IMR-90 (cell line): Measurements from ENCODE around the gene ZFHX3. TPM values are rescaled to one million over a fixed set of nuclear protein-coding genes. Genes with fewer than 3 reads are reported as not detected.
A peak's percentile ranks its signal among the peaks of the same experiment; 100 is the strongest.

Experiments used
- ATAC-seq: fragments of 200-7000 bp; cut with Tn5 transposase; 2 replicates; pipeline ENCODE4 v1.9.1; 2020; ENCODE audit warnings: low read depth, mild to moderate bottlenecking, moderate library complexity
- BruUV-seq: library from RNA; stranded (reverse); fragments of 400-500 nt; replicated peaks from 2 replicates; lab custom pipeline; 2021; lab: Mats Ljungman, UMichigan
- CTCF ChIA-PET: fragments of 300-600 bp; formaldehyde crosslinking; extraction: SDS; loops from one replicate; lab custom pipeline; 2021; ENCODE audit warnings: antibody characterized with exemption; lab: Yijun Ruan, JAX
- POLR2A ChIA-PET: fragments of 300-600 bp; sonication (Branson Sonifier 250); formaldehyde crosslinking; loops from one replicate; lab custom pipeline; 2022; ENCODE audit warnings: antibody characterized with exemption; ENCODE audit not compliant: unreplicated experiment; lab: Charles Lee
- DNase-seq: peaks from one replicate; pipeline ENCODE4 v3.0.0; 2013
- H2AFZ ChIP-seq: replicated peaks from 2 replicates; pipeline ENCODE3; 2013; ENCODE audit warnings: low read length, mild to moderate bottlenecking; ENCODE audit not compliant: poor library complexity
- H2AK5ac ChIP-seq: 2 replicates; pipeline ENCODE4 v1.6.1; 2013; ENCODE audit warnings: low read depth, low read length, inconsistent platforms
- H2AK9ac ChIP-seq: replicated peaks from 2 replicates; pipeline ENCODE3; 2013; ENCODE audit warnings: mild to moderate bottlenecking, low read depth, low read length, moderate library complexity; ENCODE audit not compliant: poor library complexity
- H2BK120ac ChIP-seq: 2 replicates; pipeline ENCODE4 v1.6.1; 2013; ENCODE audit warnings: low read depth, low read length, inconsistent platforms
- H2BK15ac ChIP-seq: 3 replicates; pipeline ENCODE4 v1.6.1; 2013; ENCODE audit warnings: low read depth, low read length, inconsistent platforms
- H2BK20ac ChIP-seq: 2 replicates; pipeline ENCODE4 v1.6.1; 2013; ENCODE audit warnings: low read depth, mild to moderate bottlenecking, inconsistent platforms, low read length, moderate library complexity
- H2BK5ac ChIP-seq: 2 replicates; pipeline ENCODE4 v1.6.1; 2013; ENCODE audit warnings: mild to moderate bottlenecking, low read depth, low read length, inconsistent platforms; ENCODE audit not compliant: poor library complexity, severe bottlenecking
- H3K14ac ChIP-seq: replicated peaks from 2 replicates; pipeline ENCODE4 v1.6.1; 2013; ENCODE audit warnings: low read depth, low read length, inconsistent platforms
- H3K18ac ChIP-seq: 2 replicates; pipeline ENCODE4 v1.6.1; 2013; ENCODE audit warnings: low read depth, low read length, control low read depth
- H3K23ac ChIP-seq: 2 replicates; pipeline ENCODE4 v1.6.1; 2013; ENCODE audit warnings: low read depth, low read length, inconsistent platforms
- H3K27ac ChIP-seq: 2 replicates; pipeline ENCODE4 v1.5.1; 2013; ENCODE audit warnings: mild to moderate bottlenecking, control low read depth, low read length; ENCODE audit not compliant: insufficient read depth
- H3K27me3 ChIP-seq: 2 replicates; pipeline ENCODE4 v1.6.1; 2013; ENCODE audit warnings: low read length; ENCODE audit not compliant: control insufficient read depth, insufficient read depth
- H3K36me3 ChIP-seq: 2 replicates; pipeline ENCODE4 v1.6.1; 2013; ENCODE audit warnings: low read length, mixed read lengths; ENCODE audit not compliant: control insufficient read depth, insufficient read depth
- H3K4ac ChIP-seq: 2 replicates; pipeline ENCODE4 v1.6.1; 2013; ENCODE audit warnings: low read depth, low read length, inconsistent platforms
- H3K4me1 ChIP-seq: 2 replicates; pipeline ENCODE4 v1.6.1; 2013; ENCODE audit warnings: low read length, mixed read lengths; ENCODE audit not compliant: control insufficient read depth, insufficient read depth
- H3K4me2 ChIP-seq: 2 replicates; pipeline ENCODE4 v1.6.1; 2013; ENCODE audit warnings: low read depth, mild to moderate bottlenecking, control low read depth, low read length, moderate library complexity
- H3K4me3 ChIP-seq: 2 replicates; pipeline ENCODE4 v1.5.1; 2013; ENCODE audit warnings: low read depth, mild to moderate bottlenecking, control low read depth, low read length, moderate library complexity; ENCODE audit not compliant: insufficient read depth
- H3K56ac ChIP-seq: 2 replicates; pipeline ENCODE4 v1.6.1; 2013; ENCODE audit warnings: low read length, inconsistent platforms; ENCODE audit not compliant: insufficient read depth; ENCODE audit errors: extremely low read depth
- H3K79me1 ChIP-seq, 2 experiments: 2 replicates each; pipeline ENCODE4 v1.6.1; 2013; ENCODE audit warnings: low read length in 2 of 2, inconsistent platforms in 1 of 2, low read depth in 1 of 2
- H3K9ac ChIP-seq: 2 replicates; pipeline ENCODE4 v1.6.1; 2013; ENCODE audit warnings: low read depth, low read length, control low read depth
- H3K9me1 ChIP-seq: 2 replicates; pipeline ENCODE4 v1.6.1; 2013; ENCODE audit warnings: low read length, inconsistent platforms; ENCODE audit not compliant: insufficient read depth
- H3K9me3 ChIP-seq: 2 replicates; pipeline ENCODE4 v1.6.1; 2013; ENCODE audit warnings: low read length; ENCODE audit not compliant: control insufficient read depth, insufficient read depth
- H4K20me1 ChIP-seq: 2 replicates; pipeline ENCODE4 v1.6.1; 2013; ENCODE audit warnings: low read length, inconsistent platforms; ENCODE audit not compliant: insufficient read depth
- H4K5ac ChIP-seq: 2 replicates; pipeline ENCODE4 v1.6.1; 2013; ENCODE audit warnings: mild to moderate bottlenecking, low read depth, low read length, control low read depth
- H4K8ac ChIP-seq, 2 experiments: 2 replicates each; pipeline ENCODE4 v1.6.1; 2013; ENCODE audit warnings: low read depth in 2 of 2, low read length in 2 of 2, control low read depth in 1 of 2, inconsistent platforms in 1 of 2
- H4K91ac ChIP-seq: 2 replicates; pipeline ENCODE4 v1.6.1; 2013; ENCODE audit warnings: low read depth, low read length, inconsistent platforms; ENCODE audit not compliant: insufficient read depth
- BHLHE40 ChIP-seq: fragments of 150-350 bp; IDR thresholded peaks from 2 replicates; pipeline ENCODE4 v1.6.1; 2016; ENCODE audit warnings: mild to moderate bottlenecking, low read depth, low read length
- CEBPB ChIP-seq: IDR thresholded peaks from 2 replicates; pipeline ENCODE4 v1.6.1; 2012; ENCODE audit warnings: low read depth, low read length, improper control_type of control experiment
- CHD1 ChIP-seq: IDR thresholded peaks from 2 replicates; pipeline ENCODE4 v1.6.1; 2012; ENCODE audit warnings: low read depth, low read length, improper control_type of control experiment
- FOS ChIP-seq: fragments of 150-350 bp; IDR thresholded peaks from 2 replicates; pipeline ENCODE4 v1.6.1; 2016; ENCODE audit warnings: low read depth, low read length
- MAFK ChIP-seq: IDR thresholded peaks from 2 replicates; pipeline ENCODE4 v1.6.1; 2012; ENCODE audit warnings: low read depth, low read length, improper control_type of control experiment
- MAZ ChIP-seq: IDR thresholded peaks from 2 replicates; pipeline ENCODE4 v1.6.1; 2012; ENCODE audit warnings: low read depth, mild to moderate bottlenecking, low read length, improper control_type of control experiment, moderate library complexity, borderline replicate concordance
- MXI1 ChIP-seq: IDR thresholded peaks from 2 replicates; pipeline ENCODE4 v1.6.1; 2012; ENCODE audit warnings: low read depth, mild to moderate bottlenecking, low read length, moderate library complexity, borderline replicate concordance
- NFE2L2 ChIP-seq: fragments of 150-350 bp; IDR thresholded peaks from 2 replicates; pipeline ENCODE4 v1.6.1; 2016; ENCODE audit warnings: low read depth, mild to moderate bottlenecking, low read length
- POLR2A ChIP-seq: IDR thresholded peaks from 2 replicates; pipeline ENCODE4 v1.6.1; 2012; ENCODE audit warnings: mild to moderate bottlenecking, low read depth, low read length
- RAD21 ChIP-seq: IDR thresholded peaks from 2 replicates; pipeline ENCODE4 v1.6.1; 2012; ENCODE audit warnings: low read length, improper control_type of control experiment
- RCOR1 ChIP-seq: IDR thresholded peaks from 2 replicates; pipeline ENCODE4 v1.6.1; 2012; ENCODE audit warnings: mild to moderate bottlenecking, low read length, improper control_type of control experiment; ENCODE audit not compliant: insufficient replicate concordance
- RFX5 ChIP-seq: IDR thresholded peaks from 2 replicates; pipeline ENCODE4 v1.8.0; 2012; ENCODE audit warnings: low read depth, mild to moderate bottlenecking, low read length, moderate library complexity
- SMC3 ChIP-seq: fragments of 150-350 bp; IDR thresholded peaks from 2 replicates; pipeline ENCODE4 v1.6.1; 2016; ENCODE audit warnings: low read depth, mild to moderate bottlenecking, antibody characterized with exemption, low read length, moderate library complexity
- WGBS, 2 experiments: methylation state at CpG; one replicate each; pipeline versions ENCODE4 v1.1.5 to v1.1.7; 2013; ENCODE audit warnings: missing lambda C conversion rate in 2 of 2; ENCODE audit not compliant: insufficient read length in 1 of 2; ENCODE audit errors: extremely low coverage in 2 of 2; 5-methylcytosine and 5-hydroxymethylcytosine counted together
- dilution Hi-C: fragments of 300-500 bp; cut with HindIII; formaldehyde crosslinking; loops from one replicate; pipeline ENCODE4 v1.14.3; 2018; ENCODE audit warnings: low sequenced_read_pairs; ENCODE audit not compliant: unreplicated experiment
- in situ Hi-C: fragments of 300-500 bp; cut with MboI; formaldehyde crosslinking; loops from 3 replicates; pipeline ENCODE4 v1.14.3; 2019; ENCODE audit warnings: low sequenced_read_pairs, inconsistent platforms, mixed read lengths
- intact Hi-C: fragments of 100-400 bp; cut with micrococcal nuclease; formaldehyde crosslinking; loops from 2 replicates; pipeline ENCODE4 v1.10.0; 2022
- polyA plus RNA-seq, 3 experiments: library from polyadenylated mRNA; depleted of rRNA; stranded (reverse); fragments of >200 nt; gene quantifications; 2 replicates each; pipeline ENCODE4 v1.2.3, GENCODE V29; 2012; ENCODE audit warnings: low replicate concordance in 1 of 3
- total RNA-seq: library from RNA; depleted of rRNA; stranded (reverse); fragments of >200 nt; gene quantifications from 2 replicates; pipeline ENCODE4 v1.2.3, GENCODE V29; 2012
- TF ChIP-seq, protein P1 (sequence below): fragments of 150-350 bp; IDR thresholded peaks from 2 replicates; pipeline ENCODE4 v1.6.1; 2016; ENCODE audit warnings: low read depth, mild to moderate bottlenecking, low read length, moderate library complexity, borderline replicate concordance
- TF ChIP-seq, protein P2 (sequence below): conservative IDR thresholded peaks from 2 replicates; pipeline ENCODE4 v1.5.1; 2012; ENCODE audit warnings: mild to moderate bottlenecking, low read depth, low read length, improper control_type of control experiment
- TF ChIP-seq, protein P3 (sequence below): fragments of 150-350 bp; IDR thresholded peaks from 2 replicates; pipeline ENCODE4 v1.6.1; 2017; ENCODE audit warnings: mild to moderate bottlenecking, antibody characterized with exemption, low read length, low read depth

The ZFHX3 gene
- total and polyA plus RNA-seq, 2 of the 4 experiments (the other 2 are of a cell fraction): 1.4 to 1.7 TPM

DNA sequence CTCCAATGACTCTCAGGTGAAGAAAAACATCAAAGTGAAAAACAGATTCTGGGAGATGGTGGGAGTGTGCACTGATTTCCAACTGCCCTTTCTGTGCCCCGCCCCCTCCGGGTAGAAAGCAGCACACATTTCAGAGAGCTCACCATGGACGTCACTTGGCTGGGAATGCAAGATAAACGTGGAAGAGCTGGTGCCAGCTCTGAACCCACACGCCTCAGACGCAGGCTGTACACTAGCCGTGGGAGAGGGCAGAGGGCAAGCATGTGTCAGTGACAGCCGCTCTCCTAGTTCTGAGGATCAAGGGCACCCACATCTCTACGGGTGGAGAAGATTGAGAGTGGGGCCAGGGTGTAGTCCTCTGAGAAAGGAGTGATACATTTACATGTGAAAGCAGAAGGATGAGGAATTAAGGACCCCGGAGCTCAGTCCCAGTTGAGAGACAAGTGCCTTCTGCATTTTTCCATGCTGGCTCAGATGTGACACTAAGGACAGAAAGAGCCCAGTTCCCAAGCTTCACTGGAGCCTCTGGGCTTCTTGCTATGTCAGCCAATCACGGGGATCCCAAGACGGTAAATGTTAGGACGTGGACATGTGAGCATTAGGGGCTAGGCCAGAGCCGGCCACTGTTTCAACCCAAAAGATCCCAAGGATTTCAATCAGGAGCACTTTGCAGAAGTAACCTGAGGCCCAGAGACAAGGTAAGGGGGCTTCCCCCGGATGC is 101.3 kb downstream of the ZFHX3 start:
- no peak overlapping the region for H2BK5ac ChIP-seq
- H3K27me3 ChIP-seq: no peaks in the 10 kb centered on the region
- H4K20me1 ChIP-seq: peaks cover 26% of the 10 kb centered on the region
- H3K9ac ChIP-seq: no peak overlapping the region
- H3K36me3 ChIP-seq: peaks cover 18% of the 10 kb centered on the region
- H4K8ac ChIP-seq: no peak overlapping the region
- H3K56ac ChIP-seq: no peak overlapping the region
- H3K27ac ChIP-seq: no peak overlapping the region
- peaks cover 18% of the 10 kb centered on the region for H3K9me1 ChIP-seq
- no peak overlapping the region for H3K18ac ChIP-seq
- no peak overlapping the region for H3K14ac ChIP-seq
- H2BK20ac ChIP-seq: no peak overlapping the region
- H3K4me3 ChIP-seq: no peak overlapping the region
- H3K4ac ChIP-seq: no peak overlapping the region
- no TSS peak for BruUV-seq
- ATAC-seq: no peak
- H3K79me1 ChIP-seq: peaks cover 23 to 63% of the 10 kb centered on the region in 2 experiments
- no peak overlapping the region for H2AK9ac ChIP-seq
- H3K4me1 ChIP-seq: peaks cover 1% of the 10 kb centered on the region; the same call in 1 of the 2 replicates
- DNase-seq: peak; percentile 20
- WGBS, 2 experiments: 74% methylated on average over 9 of the region's 15 CpGs; no CpG with 5 or more reads in 1 of the 2 experiments
- in situ Hi-C loops (no loop called here), intact Hi-C loops (no loop called here), dilution Hi-C loops (loop anchor here (25.0 kb wide), 1 partner anchor 91 kb away; the partner anchor contains the start of gene ZFHX3)
- ChIA-PET CTCF (no interaction called here), POLR2A (no interaction called here)
- no peak for TF ChIP-seq CHD1
- no peak for TF ChIP-seq RAD21
- no peak for TF ChIP-seq CEBPB
- no peak for TF ChIP-seq BHLHE40
- no peak for TF ChIP-seq FOS
- TF ChIP-seq POLR2A: no peak
- no peak for TF ChIP-seq MAFK
- no peak for TF ChIP-seq RCOR1
- TF ChIP-seq, protein P1, sequence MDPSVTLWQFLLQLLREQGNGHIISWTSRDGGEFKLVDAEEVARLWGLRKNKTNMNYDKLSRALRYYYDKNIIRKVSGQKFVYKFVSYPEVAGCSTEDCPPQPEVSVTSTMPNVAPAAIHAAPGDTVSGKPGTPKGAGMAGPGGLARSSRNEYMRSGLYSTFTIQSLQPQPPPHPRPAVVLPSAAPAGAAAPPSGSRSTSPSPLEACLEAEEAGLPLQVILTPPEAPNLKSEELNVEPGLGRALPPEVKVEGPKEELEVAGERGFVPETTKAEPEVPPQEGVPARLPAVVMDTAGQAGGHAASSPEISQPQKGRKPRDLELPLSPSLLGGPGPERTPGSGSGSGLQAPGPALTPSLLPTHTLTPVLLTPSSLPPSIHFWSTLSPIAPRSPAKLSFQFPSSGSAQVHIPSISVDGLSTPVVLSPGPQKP: no peak
- TF ChIP-seq MXI1: no peak
- no peak for TF ChIP-seq SMC3
- no peak for TF ChIP-seq MAZ
- TF ChIP-seq RFX5: no peak
- TF ChIP-seq, protein P2, sequence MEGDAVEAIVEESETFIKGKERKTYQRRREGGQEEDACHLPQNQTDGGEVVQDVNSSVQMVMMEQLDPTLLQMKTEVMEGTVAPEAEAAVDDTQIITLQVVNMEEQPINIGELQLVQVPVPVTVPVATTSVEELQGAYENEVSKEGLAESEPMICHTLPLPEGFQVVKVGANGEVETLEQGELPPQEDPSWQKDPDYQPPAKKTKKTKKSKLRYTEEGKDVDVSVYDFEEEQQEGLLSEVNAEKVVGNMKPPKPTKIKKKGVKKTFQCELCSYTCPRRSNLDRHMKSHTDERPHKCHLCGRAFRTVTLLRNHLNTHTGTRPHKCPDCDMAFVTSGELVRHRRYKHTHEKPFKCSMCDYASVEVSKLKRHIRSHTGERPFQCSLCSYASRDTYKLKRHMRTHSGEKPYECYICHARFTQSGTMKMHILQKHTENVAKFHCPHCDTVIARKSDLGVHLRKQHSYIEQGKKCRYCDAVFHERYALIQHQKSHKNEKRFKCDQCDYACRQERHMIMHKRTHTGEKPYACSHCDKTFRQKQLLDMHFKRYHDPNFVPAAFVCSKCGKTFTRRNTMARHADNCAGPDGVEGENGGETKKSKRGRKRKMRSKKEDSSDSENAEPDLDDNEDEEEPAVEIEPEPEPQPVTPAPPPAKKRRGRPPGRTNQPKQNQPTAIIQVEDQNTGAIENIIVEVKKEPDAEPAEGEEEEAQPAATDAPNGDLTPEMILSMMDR: no peak
- TF ChIP-seq NFE2L2: no peak
- TF ChIP-seq, protein P3, sequence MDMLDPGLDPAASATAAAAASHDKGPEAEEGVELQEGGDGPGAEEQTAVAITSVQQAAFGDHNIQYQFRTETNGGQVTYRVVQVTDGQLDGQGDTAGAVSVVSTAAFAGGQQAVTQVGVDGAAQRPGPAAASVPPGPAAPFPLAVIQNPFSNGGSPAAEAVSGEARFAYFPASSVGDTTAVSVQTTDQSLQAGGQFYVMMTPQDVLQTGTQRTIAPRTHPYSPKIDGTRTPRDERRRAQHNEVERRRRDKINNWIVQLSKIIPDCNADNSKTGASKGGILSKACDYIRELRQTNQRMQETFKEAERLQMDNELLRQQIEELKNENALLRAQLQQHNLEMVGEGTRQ: no peak
- H3K23ac ChIP-seq: no peak overlapping the region
- no peak overlapping the region for H4K91ac ChIP-seq
- H2BK120ac ChIP-seq: no peak overlapping the region
- no peak overlapping the region for H2AFZ ChIP-seq
- H4K5ac ChIP-seq: no peak overlapping the region
- H2AK5ac ChIP-seq: no peak overlapping the region
- no peak overlapping the region for H3K4me2 ChIP-seq
- H3K9me3 ChIP-seq: no peaks in the 10 kb centered on the region
- H2BK15ac ChIP-seq: no peak overlapping the region
